ENCODE results near the gene LRRC8E.

Gene LRRC8E

GRCh38 chr19:7862413-7862951 lies 25.8 kb upstream of the LRRC8E start:
- Histone ChIP-seq H3K9me2 (replicated peaks; ENCODE audit: low read depth, low read length) (no peaks in the 10 kb centered on the region), H2AFZ (ENCODE audit: low read length) (no peak overlapping the region), H3K9me3 (ENCODE audit: insufficient read depth, low read depth, low read length) (no peaks in the 10 kb centered on the region), H3K27me3 (ENCODE audit: insufficient read depth, low read length, poor library complexity, severe bottlenecking) (no peaks in the 10 kb centered on the region), H3K9ac (ENCODE audit: low read depth, low read length, poor library complexity, severe bottlenecking) (no peak overlapping the region), H3K36me3 (ENCODE audit: insufficient read depth, low read length) (no peaks in the 10 kb centered on the region), H3K4me1 (ENCODE audit: insufficient read depth, low read length, poor library complexity, severe bottlenecking) (no peaks in the 10 kb centered on the region), H3F3A (ENCODE audit: low read depth) (no peaks in the 10 kb centered on the region), H3K79me2 (ENCODE audit: insufficient read depth, low read length) (no peaks in the 10 kb centered on the region), H3K4me3 (ENCODE audit: low read length, poor library complexity, severe bottlenecking) (no peak overlapping the region), H3K4me2 (ENCODE audit: low read depth, low read length, poor library complexity, severe bottlenecking) (no peak overlapping the region), H4K20me1 (ENCODE audit: insufficient read depth, low read length, poor library complexity, severe bottlenecking) (no peaks in the 10 kb centered on the region)
- TF ChIP-seq EZH2phosphoT487 (IDR thresholded peaks at IDR 0.05; ENCODE audit: borderline replicate concordance): no peak
- TF ChIP-seq CTCF (conservative IDR thresholded peaks at IDR 0.05; ENCODE audit: low read length): no peak

DNA sequence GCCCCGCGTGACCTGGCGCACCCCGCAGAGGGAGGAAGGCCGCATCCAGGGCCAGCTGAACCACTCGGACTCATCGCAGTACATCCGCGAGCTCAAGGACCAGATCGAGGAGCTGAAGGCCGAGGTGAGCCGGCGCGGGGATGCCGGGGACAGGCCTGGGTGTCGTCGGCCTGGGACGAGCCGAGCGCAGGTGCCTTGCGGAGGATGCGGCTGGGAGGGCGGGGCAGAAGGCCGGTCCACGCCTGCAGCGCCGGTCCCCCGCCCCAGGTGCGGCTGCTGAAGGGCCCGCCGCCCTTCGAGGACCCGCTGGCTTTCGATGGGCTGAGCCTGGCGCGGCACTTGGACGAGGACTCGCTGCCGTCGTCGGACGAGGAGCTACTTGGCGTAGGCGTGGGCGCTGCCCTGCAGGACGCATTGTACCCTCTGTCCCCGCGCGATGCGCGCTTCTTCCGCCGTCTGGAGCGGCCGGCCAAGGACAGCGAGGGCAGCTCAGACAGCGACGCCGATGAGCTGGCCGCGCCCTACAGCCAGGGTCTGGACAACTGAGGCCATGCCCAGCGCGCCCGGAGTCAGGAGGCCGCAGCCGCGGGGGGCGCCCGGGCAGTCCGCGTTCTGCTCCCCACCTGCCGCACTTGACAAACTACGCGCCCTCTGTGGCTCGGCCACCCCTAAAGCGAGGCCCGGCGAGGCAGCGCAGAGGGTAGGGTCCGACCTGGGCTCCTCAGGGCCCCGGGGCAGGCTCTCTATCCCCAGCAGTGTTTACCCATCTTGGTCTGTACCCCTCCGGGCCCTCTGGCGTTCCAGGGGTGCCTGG lies 24.9 kb upstream of the LRRC8E start:
- Histone ChIP-seq H3K36me3 (ENCODE audit: insufficient read depth, low read length) (no peaks in the 10 kb centered on the region), H3K27me3 (ENCODE audit: insufficient read depth, low read length, poor library complexity, severe bottlenecking) (no peaks in the 10 kb centered on the region), H4K20me1 (ENCODE audit: insufficient read depth, low read length, poor library complexity, severe bottlenecking) (no peaks in the 10 kb centered on the region), H2AFZ (ENCODE audit: low read length) (no peak overlapping the region), H3K4me1 (ENCODE audit: insufficient read depth, low read length, poor library complexity, severe bottlenecking) (no peaks in the 10 kb centered on the region), H3K4me3 (ENCODE audit: low read length, poor library complexity, severe bottlenecking) (no peak overlapping the region), H3K9me2 (replicated peaks; ENCODE audit: low read depth, low read length) (no peaks in the 10 kb centered on the region), H3K9ac (ENCODE audit: low read depth, low read length, poor library complexity, severe bottlenecking) (no peak overlapping the region), H3K4me2 (ENCODE audit: low read depth, low read length, poor library complexity, severe bottlenecking) (no peak overlapping the region), H3K9me3 (ENCODE audit: insufficient read depth, low read depth, low read length) (no peaks in the 10 kb centered on the region), H3F3A (ENCODE audit: low read depth) (no peaks in the 10 kb centered on the region), H3K79me2 (ENCODE audit: insufficient read depth, low read length) (no peaks in the 10 kb centered on the region)
- TF ChIP-seq CTCF (conservative IDR thresholded peaks at IDR 0.05; ENCODE audit: low read length) (no peak), EZH2phosphoT487 (IDR thresholded peaks at IDR 0.05; ENCODE audit: borderline replicate concordance) (no peak)

DNA sequence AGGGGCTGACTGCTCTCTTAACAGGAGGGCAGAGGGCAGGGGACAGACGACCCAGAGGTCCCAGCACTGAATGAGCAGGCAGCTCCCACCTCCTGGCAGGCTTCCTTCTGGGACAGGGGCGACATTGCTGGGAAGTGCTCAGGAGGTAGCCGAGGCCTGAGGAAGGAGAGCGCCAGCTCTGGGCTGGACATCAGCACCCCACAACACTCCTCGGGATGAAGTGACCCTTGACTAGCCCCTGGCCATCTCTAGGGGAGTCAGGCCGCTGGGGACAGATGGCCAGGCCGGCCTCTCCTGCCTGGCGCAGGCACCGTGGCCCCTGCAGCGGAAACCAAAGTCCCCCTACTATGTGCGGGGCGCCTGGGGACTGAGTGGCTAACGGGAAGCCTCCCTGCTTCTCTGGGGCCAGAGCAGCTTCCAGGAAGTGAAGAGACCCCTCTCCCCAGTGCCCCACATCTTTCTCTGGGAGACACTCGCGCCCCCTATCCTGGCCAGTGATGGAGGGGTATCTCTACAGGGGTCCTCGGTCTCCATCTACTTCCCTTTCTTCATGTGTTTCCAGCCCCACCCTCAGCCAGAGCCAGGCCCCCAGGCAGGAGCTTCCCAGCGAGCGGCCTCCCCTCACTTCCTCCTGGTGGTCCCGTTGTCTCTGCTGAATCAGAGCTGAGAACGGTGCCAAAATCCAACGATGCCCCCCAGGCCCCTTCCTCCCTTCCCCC lies 24.2 kb upstream of the LRRC8E start:
- no peaks in the 10 kb centered on the region for H3K79me2 ChIP-seq (ENCODE audit: insufficient read depth, low read length)
- H3K36me3 ChIP-seq (ENCODE audit: insufficient read depth, low read length): no peaks in the 10 kb centered on the region
- H3K9me3 ChIP-seq (ENCODE audit: insufficient read depth, low read depth, low read length): no peaks in the 10 kb centered on the region
- H2AFZ ChIP-seq (ENCODE audit: low read length): no peak overlapping the region
- H3K9me2 ChIP-seq (replicated peaks; ENCODE audit: low read depth, low read length): no peaks in the 10 kb centered on the region
- TF ChIP-seq CTCF (conservative IDR thresholded peaks at IDR 0.05; ENCODE audit: low read length) (no peak), EZH2phosphoT487 (IDR thresholded peaks at IDR 0.05; ENCODE audit: borderline replicate concordance) (no peak)
- no peak overlapping the region for H3K4me3 ChIP-seq (ENCODE audit: low read length, poor library complexity, severe bottlenecking)
- no peaks in the 10 kb centered on the region for H4K20me1 ChIP-seq (ENCODE audit: insufficient read depth, low read length, poor library complexity, severe bottlenecking)
- H3F3A ChIP-seq (ENCODE audit: low read depth): no peaks in the 10 kb centered on the region
- H3K9ac ChIP-seq (ENCODE audit: low read depth, low read length, poor library complexity, severe bottlenecking): no peak overlapping the region
- H3K4me2 ChIP-seq (ENCODE audit: low read depth, low read length, poor library complexity, severe bottlenecking): no peak overlapping the region
- H3K4me1 ChIP-seq (ENCODE audit: insufficient read depth, low read length, poor library complexity, severe bottlenecking): no peaks in the 10 kb centered on the region
- H3K27me3 ChIP-seq (ENCODE audit: insufficient read depth, low read length, poor library complexity, severe bottlenecking): no peaks in the 10 kb centered on the region
